SK-N-MC (cell line): ENCODE data around the gene CAPSL.
"Not testable (repeated sequence)": the region's sequence is repeated elsewhere in the genome, so short reads cannot be mapped to it uniquely, and the experiment has no call there.

Experiments
- EZH2 ChIP-seq: fragments of 200-600 bp; sonication (generic); IDR thresholded peaks from one replicate; pipeline ENCODE4 v1.6.1; 2017; ENCODE audit warnings: antibody characterized with exemption
- POLR2AphosphoS5 ChIP-seq: IDR thresholded peaks from 2 replicates; pipeline ENCODE4 v1.6.1; 2012; ENCODE audit warnings: mild to moderate bottlenecking, low read depth, low read length, borderline replicate concordance

DNA sequence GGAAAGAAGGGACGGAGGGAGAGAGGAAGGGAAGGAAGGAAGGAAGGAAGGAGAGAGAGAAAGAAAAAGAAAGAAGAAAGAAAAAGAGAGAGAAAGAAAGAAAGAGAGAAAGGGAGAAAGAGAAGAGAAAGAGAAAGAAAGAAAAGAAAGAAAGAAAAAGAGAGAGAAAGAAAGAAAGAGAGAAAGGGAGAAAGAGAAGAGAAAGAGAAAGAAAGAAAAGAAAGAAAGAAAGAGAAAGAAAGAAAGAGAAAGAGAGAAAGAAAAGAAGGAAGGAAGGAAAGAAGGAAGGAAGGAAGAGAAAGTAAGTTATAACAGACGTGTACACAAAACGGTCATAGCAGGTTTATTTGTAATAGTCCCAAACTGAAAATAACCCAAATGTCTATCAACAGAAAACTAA is 38.4 kb upstream of the CAPSL start:
- not testable (repeated sequence) for TF ChIP-seq POLR2AphosphoS5, EZH2
